K562 (cell line): ENCODE results near the gene LBHD2.

ENCODE experiments used
- CREB1 ChIP-seq, 2 experiments: sonication (generic) in 1 of 2; formaldehyde crosslinking in 1 of 2; IDR thresholded peaks; 2 replicates each; pipeline versions ENCODE4 v1.6.1 to v1.8.0; 2012 to 2022; ENCODE audit warnings: inconsistent platforms in 1 of 2, mild to moderate bottlenecking in 1 of 2, missing genetic modification reagents in 1 of 2, moderate library complexity in 1 of 2
- CREB3L1 ChIP-seq: fragments of 450-650 bp; IDR thresholded peaks from 2 replicates; pipeline ENCODE4 v1.6.1; 2014; ENCODE audit warnings: low read depth, mild to moderate bottlenecking, moderate library complexity, borderline replicate concordance
- CTCF ChIP-seq, 3 experiments: IDR thresholded peaks in 2 of 3; conservative IDR thresholded peaks in 1 of 3; 2 replicates each; pipeline ENCODE4 v1.5.1; 2011 to 2012; ENCODE audit warnings: low read length in 3 of 3, mild to moderate bottlenecking in 3 of 3, control low read depth in 2 of 3, improper control_type of control experiment in 1 of 3, inconsistent platforms in 1 of 3, low read depth in 1 of 3, mixed read lengths in 1 of 3, moderate library complexity in 1 of 3; ENCODE audit not compliant: insufficient read depth in 2 of 3
- EP300 ChIP-seq: IDR thresholded peaks from 2 replicates; pipeline ENCODE4 v1.6.1; 2012; ENCODE audit warnings: low read length, improper control_type of control experiment
- ESRRA ChIP-seq: fragments of 450-650 bp; IDR thresholded peaks from 2 replicates; pipeline ENCODE4 v1.6.1; 2014; ENCODE audit warnings: low read depth, mild to moderate bottlenecking, moderate library complexity, borderline replicate concordance
- EZH2 ChIP-seq: IDR thresholded peaks from 2 replicates; pipeline ENCODE4 v1.6.1; 2012; ENCODE audit warnings: low read depth, mild to moderate bottlenecking, inconsistent platforms, low read length, borderline replicate concordance
- MYC ChIP-seq, 2 experiments: fragments of 250-450 bp in 1 of 2; sonication (Bioruptor Pico) in 1 of 2; IDR thresholded peaks; 2 replicates each; pipeline versions ENCODE4 v1.5.1 to v1.6.1; 2012 to 2021; ENCODE audit warnings: low read depth in 2 of 2, borderline replicate concordance in 1 of 2, improper control_type of control experiment in 1 of 2, low read length in 1 of 2, mild to moderate bottlenecking in 1 of 2, moderate library complexity in 1 of 2
- SAP30 ChIP-seq: fragments of 200-600 bp; sonication (generic); IDR thresholded peaks from 2 replicates; pipeline ENCODE4 v1.6.1; 2012; ENCODE audit warnings: borderline replicate concordance, low read depth, mild to moderate bottlenecking, moderate library complexity, low read length, control low read depth, inconsistent platforms; ENCODE audit not compliant: insufficient read depth, poor library complexity, severe bottlenecking
- SETDB1 ChIP-seq: IDR thresholded peaks from one replicate; pipeline ENCODE4 v1.6.1; 2012; ENCODE audit warnings: low read length, control low read depth, inconsistent platforms
- WHSC1 ChIP-seq: IDR thresholded peaks from one replicate; pipeline ENCODE4 v1.6.1; 2012; ENCODE audit warnings: low read length, control low read depth, inconsistent platforms
- ZBTB33 ChIP-seq: sonication (generic); formaldehyde crosslinking; IDR thresholded peaks from 2 replicates; pipeline ENCODE4 v1.8.1; 2023; ENCODE audit warnings: mild to moderate bottlenecking, missing genetic modification reagents
- ZEB2 ChIP-seq: fragments of 450-650 bp; IDR thresholded peaks from 2 replicates; pipeline ENCODE4 v1.6.1; 2016

- TF ChIP-seq EZH2 (no peak), ZEB2 (no peak), ESRRA (no peak), SETDB1 (no peak), ZBTB33 (no peak), WHSC1 (no peak), MYC (IDR thresholded peaks at IDR 0.05; ENCODE audit: low read depth, low read length) (no peak), MYC (CRISPR knock-in tag; IDR thresholded peaks at IDR 0.05; ENCODE audit: borderline replicate concordance, low read depth) (no peak), SAP30 (no peak), CREB1 (IDR thresholded peaks at IDR 0.05) (no peak), CREB1 (CRISPR knock-in tag; IDR thresholded peaks at IDR 0.05) (no peak), EP300 (no peak), CREB3L1 (no peak), CTCF (IDR thresholded peaks at IDR 0.05 in 2 of 3, conservative IDR thresholded peaks at IDR 0.05 in 1 of 3; ENCODE audit: insufficient read depth in 2 of 3, low read depth in 1 of 3, low read length in 3 of 3) (no peak)
Observed at GRCh38 chr14:103126088-103126872, 42.3 kb downstream of the LBHD2 start.
